ENCODE results near the gene ZNF561. TPM values are rescaled to one million over a fixed set of nuclear protein-coding genes. Genes with fewer than 3 reads are reported as not detected.
"Not testable (repeated sequence)": the region's sequence is repeated elsewhere in the genome, so short reads cannot be mapped to it uniquely, and the experiment has no call there.

The ZNF561 gene
- total RNA-seq, 2 experiments from 2014 or later: 28.3 to 32.7 TPM

DNA sequence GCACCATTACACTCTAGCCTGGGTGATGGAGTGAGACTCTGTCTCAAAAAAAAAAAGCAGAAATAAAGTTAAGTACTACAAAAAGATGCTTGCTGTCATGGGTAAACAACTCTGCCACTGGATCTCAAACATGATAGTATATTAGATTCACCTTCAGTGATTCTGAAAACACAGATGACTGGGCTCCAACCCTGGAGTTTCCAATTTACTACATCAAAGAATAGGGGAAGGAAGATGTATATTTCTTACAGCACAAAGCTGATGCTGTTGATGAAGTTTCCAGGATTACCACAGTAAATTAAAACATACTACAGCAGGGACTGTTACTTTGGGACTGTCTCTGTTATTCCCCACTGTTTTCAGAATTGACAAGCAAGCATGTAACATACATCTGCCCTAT, 5.2 kb downstream of the ZNF561 start:
- Mint-ChIP-seq H3K27me3 (no peaks in the 10 kb centered on the region), H3K4me1 (peaks cover 7% of the 10 kb centered on the region), H3K9me3 (peaks cover 13% of the 10 kb centered on the region), H3K36me3 (peaks cover 80% of the 10 kb centered on the region), H3K4me3 (no peak overlapping the region), H3K27ac (no peak overlapping the region)
- DNase-seq: no peak

DNA sequence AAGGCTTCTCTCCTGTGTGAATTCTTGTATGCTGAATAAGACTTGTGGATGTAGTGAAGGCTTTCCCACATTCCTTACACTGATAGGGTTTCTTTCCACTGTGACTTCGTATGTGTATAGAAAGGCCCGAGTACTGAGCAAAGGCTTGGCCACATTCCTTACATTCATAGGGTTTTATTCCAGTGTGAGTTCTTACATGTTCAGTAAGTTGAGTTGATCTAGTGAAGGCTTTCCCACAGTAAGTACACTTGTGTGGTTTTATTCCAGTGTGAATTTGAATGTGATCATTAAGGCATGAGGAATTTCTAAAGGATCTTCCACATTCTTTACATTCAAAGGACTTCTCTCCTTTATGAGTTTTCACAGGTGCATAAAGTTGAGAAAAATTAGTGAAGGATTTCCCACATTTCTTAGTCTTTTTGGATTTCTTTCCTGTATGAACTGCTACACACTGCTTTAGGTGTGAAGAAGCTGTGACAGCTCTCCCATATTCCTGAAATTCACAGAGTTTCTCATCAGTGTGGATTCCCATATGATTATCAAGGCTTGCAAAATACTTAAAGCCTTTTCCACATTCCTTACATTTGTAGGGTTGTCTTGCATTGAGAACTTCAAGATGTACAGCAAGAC, 10.4 kb downstream of the ZNF561 start:
- H3K36me3 Mint-ChIP-seq: peaks cover 93% of the 10 kb centered on the region

DNA sequence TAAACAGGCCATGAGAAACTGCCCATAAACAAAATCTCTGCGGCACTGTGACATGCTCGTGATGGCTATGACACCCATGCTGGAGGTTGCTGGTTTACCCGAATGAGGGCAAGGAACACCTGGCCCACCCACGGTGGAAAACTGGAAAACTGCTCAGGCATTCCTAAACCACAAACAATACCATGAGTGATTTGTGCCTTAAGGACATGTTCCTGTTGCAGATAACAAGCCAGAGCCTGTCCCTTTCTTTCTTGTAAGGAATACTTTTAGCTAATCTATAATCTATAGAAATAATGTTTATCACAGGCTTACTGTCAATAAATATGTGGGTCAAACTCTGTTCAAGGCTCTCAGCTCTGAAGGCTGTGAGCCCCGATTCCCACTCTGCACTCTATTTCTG, 12.1 kb downstream of the ZNF561 start:
- H3K36me3 Mint-ChIP-seq: peaks cover 87% of the 10 kb centered on the region
- no peak for DNase-seq
- peaks cover 47% of the 10 kb centered on the region for H3K9me3 Mint-ChIP-seq
- H3K4me1 Mint-ChIP-seq: no peaks in the 10 kb centered on the region
- no peaks in the 10 kb centered on the region for H3K27me3 Mint-ChIP-seq
- H3K4me3 Mint-ChIP-seq: no peak overlapping the region
- no peak overlapping the region for H3K27ac Mint-ChIP-seq

More for the DNA sequence above, 10.4 kb downstream of the ZNF561 start:
- no peaks in the 10 kb centered on the region for H3K4me1 Mint-ChIP-seq
- no peak for DNase-seq
- no peaks in the 10 kb centered on the region for H3K27me3 Mint-ChIP-seq
- no peak overlapping the region for H3K4me3 Mint-ChIP-seq
- peaks cover 42% of the 10 kb centered on the region for H3K9me3 Mint-ChIP-seq
- no peak overlapping the region for H3K27ac Mint-ChIP-seq

DNA sequence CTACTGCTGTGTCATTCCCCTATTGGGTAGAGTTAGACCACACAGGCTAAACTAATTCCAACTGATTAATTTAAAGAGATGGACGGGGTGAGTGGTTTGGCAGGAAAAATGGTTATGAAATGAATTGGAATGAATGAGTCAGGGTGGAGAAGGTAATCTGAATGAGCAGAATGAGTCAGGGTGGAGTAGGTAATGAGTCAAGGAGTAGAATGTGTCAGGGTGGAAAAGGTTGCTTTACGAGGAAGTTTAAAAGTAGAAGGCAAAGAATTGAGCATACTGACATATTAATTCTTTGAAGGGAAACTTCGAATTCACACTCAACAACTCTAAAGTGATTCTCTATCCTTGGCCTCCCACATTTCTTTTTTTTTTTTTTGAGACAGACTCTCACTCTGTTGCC, 24.0 kb downstream of the ZNF561 start:
- peaks cover 15% of the 10 kb centered on the region for H3K9me3 Mint-ChIP-seq
- peak overlapping the region; percentile 35 for H3K27ac Mint-ChIP-seq
- peaks cover 9% of the 10 kb centered on the region for H3K27me3 Mint-ChIP-seq
- peaks cover 14% of the 10 kb centered on the region for H3K36me3 Mint-ChIP-seq
- peaks cover 3% of the 10 kb centered on the region for H3K4me1 Mint-ChIP-seq
- DNase-seq: no peak
- H3K4me3 Mint-ChIP-seq: no peak overlapping the region

DNA sequence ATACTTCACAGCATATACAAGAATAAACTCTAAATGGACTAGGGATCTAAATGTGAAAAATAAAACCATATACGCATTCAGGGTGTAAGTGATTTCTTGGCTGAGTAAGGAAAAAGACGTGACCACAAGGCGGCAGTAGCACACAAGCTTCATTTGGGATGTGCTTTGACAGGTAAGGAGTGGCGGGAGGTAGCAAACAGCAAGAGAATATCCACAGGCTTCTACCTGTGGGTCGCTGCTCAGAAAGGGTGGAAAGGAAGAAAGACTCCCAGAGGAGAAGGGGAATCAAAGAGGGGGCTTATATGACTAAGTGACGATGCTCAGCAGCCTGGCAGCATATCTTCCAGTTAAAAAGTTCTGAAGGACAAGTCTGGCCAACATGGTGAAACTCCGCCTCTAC, 34.3 kb downstream of the ZNF561 start:
- Mint-ChIP-seq H3K4me1 (peaks cover 14% of the 10 kb centered on the region), H3K27ac (no peak overlapping the region), H3K9me3 (peaks cover 6% of the 10 kb centered on the region), H3K27me3 (peaks cover 18% of the 10 kb centered on the region), H3K4me3 (peak overlapping the region; percentile 48), H3K36me3 (peaks cover 24% of the 10 kb centered on the region)
- peak; percentile 65 for DNase-seq

DNA sequence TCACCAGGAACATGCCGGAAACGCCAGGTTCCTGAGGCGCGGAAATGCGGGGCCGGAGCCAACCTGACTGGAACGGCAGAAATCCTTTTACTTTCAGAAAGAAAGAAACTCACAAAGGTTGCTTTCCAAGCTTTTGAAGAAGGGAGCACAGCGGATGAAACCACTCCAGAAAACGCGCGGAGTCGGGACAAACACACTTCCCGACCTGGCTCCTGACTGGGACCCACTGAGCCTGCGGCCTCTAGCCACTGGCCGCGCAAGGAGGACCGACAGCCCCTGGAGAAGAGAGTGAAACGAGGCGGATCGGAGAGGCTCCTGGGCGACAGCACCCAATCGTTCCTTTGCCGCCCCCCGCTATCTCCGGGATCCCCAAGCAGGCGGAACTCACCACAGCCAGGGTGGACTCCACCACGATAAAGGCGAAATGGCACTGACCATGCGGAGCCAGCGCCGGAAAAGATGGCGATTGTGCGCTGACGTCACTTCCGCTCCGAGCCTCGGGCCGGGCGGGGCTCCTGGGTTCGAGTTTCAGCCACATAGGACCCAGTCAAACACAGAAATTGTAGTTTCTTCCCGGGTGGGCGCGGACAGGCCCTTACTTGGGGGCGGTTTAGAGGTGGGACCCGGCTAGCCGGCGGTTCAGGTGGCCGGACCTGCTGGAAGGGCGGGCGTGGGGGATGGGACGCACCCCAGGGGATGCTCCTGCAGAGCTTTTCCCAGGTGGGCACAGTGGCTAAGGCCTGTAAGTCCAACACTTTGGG, 36.8 kb downstream of the ZNF561 start, which contains the start of gene ZNF121:
Gene ZNF121, minus strand, starts transcription at position 432 of the 761 bp plus-strand sequence. CDS start 16,407 bp downstream, outside the sequence.
- H3K36me3 Mint-ChIP-seq: peaks cover 49% of the 10 kb centered on the region
- peak within 1 kb of the TSS; percentile 90 for H3K4me3 Mint-ChIP-seq
- H3K4me1 Mint-ChIP-seq: peaks cover 26% of the 10 kb centered on the region
- H3K27me3 Mint-ChIP-seq: peaks cover 12% of the 10 kb centered on the region
- peak; percentile 85 for DNase-seq
- peak within 1 kb of the TSS; percentile 97 for H3K27ac Mint-ChIP-seq
- H3K9me3 Mint-ChIP-seq: peaks cover 18% of the 10 kb centered on the region

DNA sequence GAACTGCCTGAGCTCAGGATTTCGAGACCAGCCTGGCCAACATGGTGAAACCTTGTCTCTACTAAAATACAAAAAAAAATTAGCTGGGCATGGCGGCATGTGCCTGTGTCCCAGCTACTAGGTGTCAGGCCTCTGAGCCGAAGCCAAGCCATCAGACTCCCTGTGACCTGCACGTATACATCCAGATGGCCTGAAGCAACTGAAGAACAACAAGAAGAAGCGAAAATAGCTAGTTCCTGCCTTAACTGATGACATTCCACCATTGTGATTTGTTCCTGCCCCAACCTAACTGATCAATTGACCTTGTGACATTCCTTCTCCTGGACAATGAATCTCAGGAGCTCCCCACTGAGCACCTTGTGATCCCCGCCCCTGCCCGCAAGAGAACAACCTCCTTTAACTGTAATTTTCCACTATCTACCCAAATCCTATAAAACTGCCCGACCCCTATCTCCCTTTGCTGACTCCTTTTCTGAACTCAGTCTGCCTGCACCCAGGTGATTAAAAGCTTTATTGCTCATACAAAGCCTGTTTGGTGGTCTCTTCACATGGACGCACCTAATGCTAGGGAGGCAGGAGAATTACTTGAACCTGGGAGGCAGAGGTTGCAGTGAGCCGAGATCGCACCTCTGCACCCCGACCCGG, 38.8 kb downstream of the ZNF561 start:
- Mint-ChIP-seq H3K4me3 (peak overlapping the region; percentile 78), H3K27ac (peak overlapping the region; percentile 62), H3K4me1 (peaks cover 35% of the 10 kb centered on the region), H3K36me3 (peaks cover 69% of the 10 kb centered on the region), H3K9me3 (peaks cover 27% of the 10 kb centered on the region)
- not testable (repeated sequence) for H3K27me3 Mint-ChIP-seq, DNase-seq

DNA sequence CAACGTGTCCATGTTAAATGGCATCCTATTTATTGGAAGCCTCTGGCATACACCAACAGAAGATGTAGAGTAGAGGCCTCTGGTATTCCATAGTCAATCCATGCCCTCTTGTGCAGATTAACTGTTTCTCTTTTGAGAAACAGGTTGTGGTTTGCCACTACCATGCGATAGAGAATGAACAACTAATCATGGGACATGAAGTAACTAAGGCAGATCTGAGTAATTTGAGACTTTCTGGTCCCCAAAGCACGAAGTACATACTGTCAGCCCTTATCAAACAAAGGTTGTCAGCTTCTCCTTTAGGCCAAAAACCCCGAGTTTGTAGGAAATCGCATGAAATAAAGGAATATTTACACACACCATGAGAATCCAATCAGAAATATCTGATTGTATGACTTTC, 40.3 kb downstream of the ZNF561 start:
- DNase-seq: no peak
- Mint-ChIP-seq H3K27me3 (no peaks in the 10 kb centered on the region), H3K9me3 (peaks cover 39% of the 10 kb centered on the region), H3K27ac (peak overlapping the region; percentile 20), H3K4me3 (peak overlapping the region; percentile 59), H3K4me1 (peaks cover 35% of the 10 kb centered on the region), H3K36me3 (peaks cover 84% of the 10 kb centered on the region)

DNA sequence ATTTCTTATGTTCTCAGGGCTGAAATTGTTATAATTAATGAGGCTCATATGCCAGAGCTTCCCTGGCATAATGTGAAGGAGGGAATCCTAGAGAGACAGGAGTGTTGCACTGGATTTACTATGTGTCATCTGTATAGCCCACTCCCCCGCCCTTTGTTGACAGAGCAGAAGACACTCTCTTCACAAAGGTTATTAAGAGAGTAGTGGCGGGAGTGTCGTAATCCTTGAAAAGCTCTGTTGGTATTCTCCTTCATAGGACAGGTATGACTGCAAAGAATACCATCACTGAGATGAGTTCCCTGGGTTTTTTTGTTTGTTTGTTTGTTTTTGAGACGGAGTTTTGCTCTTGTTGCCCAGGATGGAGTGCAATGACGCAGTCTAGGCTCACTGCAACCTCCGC, 50.8 kb downstream of the ZNF561 start:
- H3K9me3 Mint-ChIP-seq: peaks cover 63% of the 10 kb centered on the region
- peaks cover 98% of the 10 kb centered on the region for H3K36me3 Mint-ChIP-seq
- H3K4me3 Mint-ChIP-seq: no peak overlapping the region
- peaks cover 3% of the 10 kb centered on the region for H3K27me3 Mint-ChIP-seq
- peaks cover 4% of the 10 kb centered on the region for H3K4me1 Mint-ChIP-seq
- DNase-seq: no peak
- H3K27ac Mint-ChIP-seq: no peak overlapping the region

DNA sequence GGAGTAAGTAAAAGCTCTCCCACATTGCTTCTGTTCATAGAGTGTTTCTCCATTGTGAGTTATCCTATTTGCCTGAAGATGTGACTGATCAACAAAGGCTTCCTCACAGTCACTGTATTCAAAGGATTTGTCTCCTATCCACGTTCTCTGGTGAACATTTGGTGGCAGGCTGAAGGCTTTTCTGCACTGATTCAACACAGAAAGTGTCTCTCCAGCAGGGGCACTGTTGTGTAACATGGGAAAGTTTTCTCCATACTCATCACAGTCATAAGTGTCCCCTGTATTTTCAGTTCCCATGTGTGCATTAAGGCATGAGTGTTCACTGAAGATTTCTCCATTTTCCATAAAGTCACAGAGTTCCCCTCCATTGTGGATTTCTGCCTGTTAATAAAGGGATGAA, 54.3 kb downstream of the ZNF561 start:
- Mint-ChIP-seq H3K4me3 (no peak overlapping the region), H3K9me3 (peaks cover 61% of the 10 kb centered on the region), H3K36me3 (peaks cover 97% of the 10 kb centered on the region), H3K27me3 (peaks cover 3% of the 10 kb centered on the region), H3K4me1 (no peaks in the 10 kb centered on the region), H3K27ac (no peak overlapping the region)
- DNase-seq: no peak

DNA sequence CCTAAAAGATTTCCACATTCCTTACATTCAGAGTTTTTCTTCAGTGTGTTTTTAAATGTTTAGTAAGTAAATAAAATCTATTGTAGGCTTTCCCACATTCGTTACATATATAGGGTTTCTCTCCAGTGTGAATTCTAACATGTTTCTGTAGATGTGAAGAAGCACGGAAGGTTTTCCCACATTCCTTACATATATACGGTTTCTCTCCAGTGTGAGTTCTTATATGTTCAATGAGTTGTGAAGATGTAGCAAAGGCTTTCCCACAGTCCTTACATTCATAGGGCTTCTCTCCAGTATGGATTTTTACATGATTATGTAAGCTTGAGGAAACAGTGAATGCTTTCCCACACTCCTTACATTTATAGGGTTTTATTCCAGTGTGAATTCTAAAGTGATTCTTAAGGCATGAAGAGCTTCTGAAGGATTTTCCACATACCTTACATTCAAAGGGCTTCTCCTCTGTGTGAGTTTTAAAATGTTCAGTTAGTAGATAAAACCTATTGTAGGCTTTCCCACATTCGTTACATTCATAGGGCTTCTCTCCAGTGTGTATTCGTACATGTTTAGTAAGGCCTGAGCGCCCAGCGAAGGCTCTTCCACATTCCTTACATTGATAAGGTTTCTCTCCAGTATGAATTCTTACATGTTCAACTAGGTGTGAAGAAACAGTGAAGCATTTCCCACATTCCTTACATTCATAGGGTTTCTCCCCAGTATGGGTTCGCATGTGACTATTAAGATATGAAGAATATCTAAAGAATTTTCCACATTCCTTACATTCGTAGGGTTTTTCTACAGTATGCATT, 54.9 kb downstream of the ZNF561 start:
- Mint-ChIP-seq H3K4me1 (no peaks in the 10 kb centered on the region), H3K27ac (no peak overlapping the region), H3K27me3 (peaks cover 3% of the 10 kb centered on the region), H3K4me3 (no peak overlapping the region), H3K9me3 (peaks cover 59% of the 10 kb centered on the region), H3K36me3 (peaks cover 97% of the 10 kb centered on the region)
- DNase-seq: no peak

Other genes starting within 250 kb of the ZNF561 start
- gene ZNF266, start 185.7 kb downstream of the ZNF561 start, total RNA-seq: 10 to 100 TPM; 30.9 to 31.3 TPM
- under 1 TPM; 0.28 to 0.60 TPM for gene ZNF560, start 122.6 kb downstream of the ZNF561 start, total RNA-seq
- gene ZNF426, start 82.6 kb downstream of the ZNF561 start, total RNA-seq: 10 to 100 TPM; 18.6 to 18.8 TPM
- gene ZNF121, start 36.7 kb downstream of the ZNF561 start, total RNA-seq: 10 to 100 TPM; 89.3 to 98.9 TPM
- gene ZNF562, start 53.9 kb upstream of the ZNF561 start, total RNA-seq: 10 to 100 TPM; 35.4 to 36.6 TPM
- gene ZNF846, start 147.5 kb upstream of the ZNF561 start, total RNA-seq: 1 to 10 TPM; 6.1 to 6.8 TPM
- gene FBXL12, start 197.8 kb upstream of the ZNF561 start, total RNA-seq: 10 to 100 TPM; 26.4 to 30.5 TPM
- 100 to 1,000 TPM; 344 to 347 TPM for gene UBL5, start 206.7 kb upstream of the ZNF561 start, total RNA-seq
- gene PIN1, start 214.1 kb upstream of the ZNF561 start, total RNA-seq: 10 to 100 TPM; 85.5 to 90.9 TPM